HG03457 (cell line): ENCODE measurements around the gene GIPC1.
"Not testable (repeated sequence)": the region's sequence is repeated elsewhere in the genome, so short reads cannot be mapped to it uniquely, and the experiment has no call there.

Source experiments
- ATAC-seq: cut with Tn5 transposase; IDR thresholded peaks from one replicate; pipeline ENCODE4 v1.9.1; 2021; ENCODE audit warnings: moderate number of reproducible peaks; ENCODE audit not compliant: unreplicated experiment

GIPC1 gene

GRCh38 chr19:14473073-14473977 is 22.6 kb downstream of the GIPC1 start:
- no peak for ATAC-seq

GRCh38 chr19:14472202-14472938 is 23.6 kb downstream of the GIPC1 start:
- ATAC-seq, result no peak

DNA sequence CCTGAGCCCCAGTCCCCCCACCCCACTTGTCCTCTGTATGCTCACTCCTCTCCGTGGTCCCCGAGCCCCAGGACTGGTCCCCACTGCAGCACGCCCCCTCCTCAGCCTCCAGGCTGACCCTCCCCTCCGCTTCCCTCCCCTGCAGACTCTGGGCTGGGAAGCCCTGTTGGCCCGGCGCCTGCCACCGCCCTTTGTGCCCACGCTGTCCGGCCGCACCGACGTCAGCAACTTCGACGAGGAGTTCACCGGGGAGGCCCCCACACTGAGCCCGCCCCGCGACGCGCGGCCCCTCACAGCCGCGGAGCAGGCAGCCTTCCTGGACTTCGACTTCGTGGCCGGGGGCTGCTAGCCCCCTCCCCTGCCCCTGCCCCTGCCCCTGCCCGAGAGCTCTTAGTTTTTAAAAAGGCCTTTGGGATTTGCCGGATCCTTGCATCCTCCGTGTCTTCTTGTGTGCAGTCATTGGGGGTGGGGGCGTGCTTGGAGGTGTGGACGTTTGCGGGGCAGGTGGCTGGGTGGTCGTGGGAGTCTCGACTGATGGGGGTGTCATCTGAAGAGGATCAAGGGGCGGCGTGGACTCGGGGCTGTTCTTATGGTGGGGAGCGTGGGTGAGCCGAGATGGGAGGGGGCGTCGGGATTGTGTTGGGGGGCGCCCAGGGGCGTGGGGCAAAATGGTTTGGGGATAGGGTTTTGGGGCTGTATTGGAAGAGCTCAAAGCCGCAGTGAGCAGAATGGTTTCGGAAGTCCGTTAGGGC is 24.3 kb downstream of the GIPC1 start:
- no peak for ATAC-seq

GRCh38 chr19:14470031-14470876 is 25.7 kb downstream of the GIPC1 start:
- no peak for ATAC-seq

- no peak for ATAC-seq
These were observed 28.1 kb downstream of the GIPC1 start for GRCh38 chr19:14467816-14468215.

GRCh38 chr19:14467391-14467790 is 28.5 kb downstream of the GIPC1 start:
- ATAC-seq, result no peak

DNA sequence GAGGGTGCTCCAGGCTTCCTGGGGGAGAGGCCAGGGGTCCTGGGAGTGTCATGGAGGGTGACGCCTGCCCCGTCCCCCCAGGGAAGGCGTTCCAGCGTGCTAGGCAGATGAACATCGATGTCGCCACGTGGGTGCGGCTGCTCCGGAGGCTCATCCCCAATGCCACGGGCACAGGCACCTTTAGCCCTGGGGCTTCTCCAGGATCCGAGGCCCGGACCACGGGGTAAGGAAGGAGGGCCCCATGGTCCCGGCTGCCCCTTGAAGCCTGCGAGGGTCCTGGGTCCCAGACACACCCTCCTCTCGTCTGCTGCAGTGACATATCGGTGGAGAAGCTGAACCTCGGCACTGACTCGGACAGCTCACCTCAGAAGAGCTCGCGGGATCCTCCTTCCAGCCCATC is 32.2 kb downstream of the GIPC1 start:
- ATAC-seq, result no peak

DNA sequence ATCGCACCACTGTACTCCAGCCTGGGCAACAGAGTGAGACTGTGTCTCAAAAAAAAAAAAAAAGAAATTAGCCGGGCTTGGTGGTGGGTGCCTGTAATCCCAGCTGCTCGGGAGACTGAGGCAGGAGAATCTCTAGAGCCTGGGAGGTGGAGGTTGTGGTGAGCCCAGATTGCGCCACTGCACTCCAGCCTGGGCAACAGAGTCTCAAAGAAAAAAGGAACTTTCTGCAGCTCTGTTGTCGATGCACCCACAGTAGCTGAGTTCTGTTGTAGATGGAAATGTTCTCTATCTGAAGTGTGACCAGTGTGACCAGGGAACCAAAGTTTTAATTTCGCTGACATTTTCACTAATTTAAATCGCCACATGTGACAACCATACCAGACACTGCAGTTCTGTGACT is 33.5 kb downstream of the GIPC1 start:
- not testable (repeated sequence) for ATAC-seq

- no peak for ATAC-seq
These were observed 35.0 kb downstream of the GIPC1 start for GRCh38 chr19:14460935-14461334.

DNA sequence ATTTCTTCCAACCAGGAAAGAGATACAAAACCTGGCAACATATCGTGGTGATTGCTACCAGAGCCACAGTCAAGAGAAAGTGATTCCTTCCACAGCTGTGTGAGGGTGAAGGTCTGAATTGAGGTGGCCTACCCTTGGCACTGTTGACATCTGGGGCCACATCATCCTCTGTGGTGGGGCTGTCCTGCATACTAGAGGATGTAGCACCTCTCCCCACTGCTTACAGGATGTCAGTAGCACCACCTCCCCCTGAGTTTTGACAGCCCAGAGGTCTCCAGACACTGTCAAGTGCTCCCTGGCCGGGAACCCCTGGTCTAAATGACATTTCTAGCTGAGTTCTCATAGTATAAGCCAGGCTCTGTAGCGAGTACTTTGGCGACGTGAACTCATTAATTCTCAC is 36.2 kb downstream of the GIPC1 start:
- no peak for ATAC-seq

GRCh38 chr19:14452303-14452702 is 43.6 kb downstream of the GIPC1 start:
- not testable (repeated sequence) for ATAC-seq

DNA sequence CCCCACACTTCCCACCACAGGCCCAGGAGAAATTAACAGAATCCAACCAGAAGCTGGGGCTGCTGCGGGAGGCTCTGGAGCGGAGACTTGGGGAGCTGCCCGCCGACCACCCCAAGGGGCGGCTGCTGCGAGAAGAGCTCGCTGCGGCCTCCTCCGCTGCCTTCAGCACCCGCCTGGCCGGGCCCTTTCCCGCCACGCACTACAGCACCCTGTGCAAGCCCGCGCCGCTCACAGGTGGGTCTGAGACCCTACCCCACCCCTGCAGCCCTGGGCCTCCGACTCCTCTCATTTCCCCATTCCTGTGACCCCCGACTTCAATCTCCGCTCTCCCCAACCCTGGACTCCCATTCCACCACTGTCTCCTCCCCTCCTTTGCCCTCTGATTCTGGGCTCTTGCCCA is 45.1 kb downstream of the GIPC1 start:
- ATAC-seq, result no peak

DNA sequence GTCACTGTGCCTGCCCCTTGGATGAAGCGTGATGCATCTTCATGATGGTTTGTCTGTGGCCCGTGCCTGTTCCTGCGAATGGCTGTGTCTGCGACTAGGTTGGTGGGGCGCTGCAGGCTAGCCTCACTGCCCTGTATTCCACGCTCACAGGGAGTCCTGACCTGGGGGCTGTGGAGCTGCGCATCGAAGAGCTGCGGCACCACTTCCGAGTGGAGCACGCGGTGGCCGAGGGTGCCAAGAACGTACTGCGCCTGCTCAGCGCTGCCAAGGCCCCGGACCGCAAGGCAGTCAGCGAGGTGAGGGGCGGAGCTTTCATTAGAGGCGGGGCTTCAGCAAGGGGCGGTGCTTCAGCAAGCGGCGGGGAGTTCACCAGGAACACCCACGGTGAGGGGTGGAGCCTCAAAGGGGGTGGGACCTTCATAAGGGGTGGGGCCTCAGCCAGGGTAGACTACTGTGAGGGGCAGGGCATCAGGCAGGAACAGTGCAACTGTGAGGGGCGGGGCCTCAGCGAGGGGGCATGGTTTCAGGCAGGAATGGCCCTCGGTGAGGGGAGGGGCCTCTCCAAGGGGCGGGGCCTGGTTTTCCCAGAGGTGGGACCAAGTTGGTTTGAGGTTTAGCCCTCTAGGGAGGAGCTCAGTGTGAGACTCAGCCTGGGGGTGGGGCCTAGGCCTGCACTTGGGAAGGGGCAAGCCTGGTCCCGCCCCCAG is 45.6 kb downstream of the GIPC1 start:
- ATAC-seq, result no peak

DNA sequence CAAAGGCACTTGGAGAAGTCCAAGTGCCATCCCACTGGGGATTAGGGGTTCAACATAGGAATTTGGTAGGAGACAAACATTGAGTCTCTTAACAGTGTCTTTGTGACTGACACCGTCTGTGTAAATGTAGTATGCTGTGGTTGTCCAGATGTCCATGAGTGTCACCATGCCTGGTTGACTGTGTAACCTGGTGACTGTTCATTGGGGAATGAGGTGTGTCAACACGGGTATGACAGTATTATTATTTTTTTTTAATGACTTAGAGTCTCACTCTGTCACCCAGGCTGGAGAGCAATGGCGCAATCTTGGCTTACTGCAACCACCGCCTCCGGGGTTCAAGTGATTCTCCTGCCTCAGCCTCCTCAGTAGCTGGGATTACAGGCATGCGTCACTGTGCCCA is 46.6 kb downstream of the GIPC1 start:
- ATAC-seq, result no peak

DNA sequence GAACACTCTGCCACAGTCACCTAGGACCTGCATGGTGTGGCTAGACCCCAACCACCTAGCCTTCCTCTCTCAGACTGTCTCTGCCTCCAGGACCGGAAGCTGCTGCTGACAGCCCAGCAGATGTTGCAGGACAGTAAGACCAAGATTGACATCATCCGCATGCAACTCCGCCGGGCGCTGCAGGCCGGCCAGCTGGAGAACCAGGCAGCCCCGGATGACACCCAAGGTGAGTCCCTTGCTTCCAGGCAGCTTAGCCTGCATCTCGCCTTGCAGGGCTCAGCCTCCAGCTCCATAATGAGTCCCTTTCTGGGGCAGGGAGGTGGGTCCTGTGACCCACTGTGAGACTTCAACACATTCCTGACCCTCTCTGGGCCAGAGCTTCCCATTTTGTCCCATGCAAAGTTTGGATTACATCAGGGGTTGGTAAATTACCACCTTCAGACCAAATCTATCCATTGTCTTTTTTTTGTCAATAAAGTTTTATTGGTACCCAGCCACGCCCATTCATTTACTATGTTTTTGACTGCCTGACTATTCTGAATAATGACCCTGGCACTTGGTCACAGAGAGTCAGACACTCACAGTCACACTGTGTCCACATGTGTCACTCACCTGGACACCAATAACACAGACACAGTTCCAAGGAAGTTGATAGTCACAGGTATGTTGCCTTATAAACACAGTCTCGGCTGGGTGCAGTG is 49.4 kb downstream of the GIPC1 start:
- ATAC-seq, result no peak

- no peak for ATAC-seq
These were observed 52.2 kb downstream of the GIPC1 start for GRCh38 chr19:14443632-14444216.

DNA sequence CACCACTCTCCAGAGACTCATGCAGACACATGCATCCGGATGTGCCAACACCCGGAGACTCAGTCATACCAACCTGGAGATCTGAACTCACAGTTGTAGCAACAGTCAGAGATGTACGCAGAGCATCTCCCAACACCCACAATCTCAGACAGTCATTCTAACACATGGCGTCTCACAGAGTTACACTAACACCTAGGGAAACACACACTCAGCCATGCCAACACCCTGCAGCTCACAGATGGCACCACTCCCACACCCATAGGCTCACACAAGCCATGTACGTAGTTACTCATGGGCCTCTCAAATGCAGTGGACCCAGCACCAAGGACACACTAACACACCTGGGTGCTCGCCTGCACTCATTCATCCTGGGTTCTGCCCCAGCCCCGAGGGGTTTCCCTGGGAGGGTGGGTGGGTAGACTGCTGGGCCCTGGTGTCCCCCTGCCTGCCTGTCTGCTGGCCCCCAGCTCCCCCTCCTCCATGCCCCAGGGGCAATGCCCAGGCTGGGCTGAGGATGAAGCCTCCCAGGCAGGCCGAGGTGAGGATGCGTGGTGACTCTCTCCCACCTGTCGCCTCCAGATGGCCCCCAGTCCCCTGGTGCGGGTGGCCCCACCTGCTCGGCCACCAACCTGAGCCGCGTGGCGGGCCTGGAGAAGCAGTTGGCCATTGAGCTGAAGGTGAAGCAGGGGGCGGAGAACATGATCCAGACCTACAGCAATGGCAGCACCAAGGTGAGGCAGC is 52.9 kb downstream of the GIPC1 start:
- no peak for ATAC-seq
